ENCODE results near the gene SOHLH1. TPM values are rescaled to one million over a fixed set of nuclear protein-coding genes. Genes with fewer than 3 reads are reported as not detected.

SOHLH1 gene, protein sequence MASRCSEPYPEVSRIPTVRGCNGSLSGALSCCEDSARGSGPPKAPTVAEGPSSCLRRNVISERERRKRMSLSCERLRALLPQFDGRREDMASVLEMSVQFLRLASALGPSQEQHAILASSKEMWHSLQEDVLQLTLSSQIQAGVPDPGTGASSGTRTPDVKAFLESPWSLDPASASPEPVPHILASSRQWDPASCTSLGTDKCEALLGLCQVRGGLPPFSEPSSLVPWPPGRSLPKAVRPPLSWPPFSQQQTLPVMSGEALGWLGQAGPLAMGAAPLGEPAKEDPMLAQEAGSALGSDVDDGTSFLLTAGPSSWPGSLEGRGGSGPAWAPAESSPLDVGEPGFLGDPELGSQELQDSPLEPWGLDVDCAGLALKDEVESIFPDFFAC
- total RNA-seq: not detected in 2 replicates

DNA sequence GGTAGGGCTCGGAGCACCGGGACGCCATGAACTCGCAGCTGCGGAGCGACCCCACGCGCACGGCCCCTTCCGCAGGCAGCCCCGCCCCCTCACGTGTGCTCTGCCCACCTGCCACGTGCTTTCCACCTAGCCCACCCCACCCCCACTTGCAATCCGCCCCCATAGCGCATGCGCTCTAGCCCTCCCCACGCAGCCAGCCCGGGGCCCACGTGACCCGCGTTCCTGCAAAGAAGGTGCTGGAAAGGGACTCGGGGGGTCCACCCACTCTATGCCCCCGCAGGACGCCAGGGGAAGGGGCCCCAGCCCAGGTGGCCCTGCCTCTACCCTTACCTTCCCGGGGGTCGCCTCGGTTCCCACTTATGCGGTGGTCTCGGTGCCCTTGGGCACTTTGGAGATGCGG is at the start of gene SOHLH1:
Gene SOHLH1 (minus strand): TSS at position 42 of the 400 bp plus-strand sequence. CDS start 14 bp downstream, at position 28.

DNA sequence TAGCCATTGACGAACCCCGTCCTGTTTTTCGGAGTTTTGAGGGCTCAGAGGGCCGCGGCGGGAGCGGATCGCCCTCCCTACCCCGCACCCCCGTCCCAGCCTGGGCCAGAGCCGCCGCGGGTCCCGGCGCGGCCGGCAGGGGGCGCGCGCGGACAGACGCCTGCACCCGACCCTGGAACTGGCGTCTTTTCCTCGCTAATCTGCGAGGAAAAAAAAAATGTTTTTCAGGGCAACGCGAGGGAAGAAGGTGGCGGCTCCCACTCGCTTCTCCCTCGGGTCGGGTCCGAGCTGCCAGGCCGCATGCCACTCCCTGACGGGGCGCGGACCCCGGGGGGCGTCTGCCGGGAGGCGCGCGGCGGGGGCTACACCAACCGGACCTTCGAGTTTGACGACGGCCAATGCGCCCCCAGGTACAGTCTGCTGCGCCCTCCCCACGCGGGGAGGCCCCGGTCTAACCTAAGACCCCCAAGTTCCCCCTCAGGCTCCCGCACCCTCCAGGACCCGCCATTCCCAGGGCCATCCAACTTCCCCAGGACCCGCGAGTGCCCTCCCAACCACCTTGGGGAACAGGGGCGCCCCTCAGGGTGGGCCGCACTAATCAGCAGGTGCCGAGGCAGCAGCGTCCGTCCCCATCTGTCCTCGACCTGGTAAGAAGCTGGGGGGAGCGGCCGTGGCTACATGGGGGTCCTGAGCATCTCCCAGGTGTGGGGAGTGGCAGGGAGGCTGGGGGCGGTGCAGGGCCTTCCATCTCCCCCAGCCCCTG is 2.9 kb upstream of the SOHLH1 start, which contains the start of gene KCNT1:
Gene KCNT1 (plus strand): TSS at position 227 of the 763 bp plus-strand sequence. CDS start 74 bp downstream, at position 301.

DNA sequence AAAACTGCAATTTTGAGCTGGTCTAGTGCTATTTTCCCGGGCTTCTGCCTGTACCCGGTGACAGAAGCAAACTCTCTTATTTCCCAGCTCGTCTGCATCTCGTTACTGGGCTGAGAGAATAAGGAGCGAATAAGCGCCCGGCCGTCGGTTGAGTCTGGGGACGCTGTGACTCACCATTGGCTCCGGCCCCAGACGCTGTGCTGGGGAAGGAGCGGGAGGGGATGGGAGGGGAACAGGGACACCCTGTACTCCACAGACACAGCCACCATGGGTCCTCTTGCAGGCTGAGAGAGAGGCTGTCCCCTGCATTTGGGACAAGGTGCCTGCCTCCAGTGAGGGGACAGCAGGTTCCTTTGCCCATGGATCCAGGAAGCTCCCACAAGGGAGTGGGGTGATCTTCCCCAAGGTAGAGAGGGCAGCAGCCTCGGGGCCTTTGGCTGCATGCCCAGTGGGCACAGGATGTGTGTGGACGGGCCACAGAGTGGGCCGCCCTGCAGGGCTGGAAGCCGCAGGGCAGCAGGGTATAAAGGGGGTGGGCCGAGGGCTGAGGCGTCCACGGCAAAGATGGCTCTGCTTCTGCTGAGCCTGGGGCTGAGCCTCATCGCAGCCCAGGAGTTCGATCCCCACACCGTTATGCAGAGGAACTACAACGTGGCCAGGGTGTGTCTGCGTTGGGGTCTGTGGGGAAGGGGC is 36.4 kb downstream of the SOHLH1 start, which contains the start of gene LCN9:
Gene LCN9 (plus strand): TSS at position 552 of the 693 bp plus-strand sequence. CDS start 13 bp downstream, at position 565.

Other genes with a start within 250 kb of the SOHLH1 start
- 8.9 and 11.0 TPM in 2 replicates for gene PPP1R26, start 219.7 kb downstream of the SOHLH1 start, total RNA-seq
- gene MRPS2, start 198.8 kb downstream of the SOHLH1 start, total RNA-seq: 64.3 and 69.1 TPM in 2 replicates
- not detected in 2 replicates for gene LCN1, start 178.0 kb downstream of the SOHLH1 start, total RNA-seq
- gene OBP2A, start 153.4 kb downstream of the SOHLH1 start, total RNA-seq: not detected in 2 replicates
- gene PAEP, start 137.7 kb downstream of the SOHLH1 start, total RNA-seq: not detected in 2 replicates
- gene GLT6D1, start 59.9 kb downstream of the SOHLH1 start, total RNA-seq: not detected in 2 replicates
- gene LCN9, start 36.2 kb downstream of the SOHLH1 start, total RNA-seq: not detected in 2 replicates
- not detected in 2 replicates for gene KCNT1, start 2.7 kb upstream of the SOHLH1 start, total RNA-seq
- 16.1 and 16.7 TPM in 2 replicates for gene CAMSAP1, start 208.1 kb upstream of the SOHLH1 start, total RNA-seq